Activated CD4-positive, alpha-beta T cell treated with anti-CD3 and anti-CD28 coated beads for 48 hours (primary cell): Measurements from ENCODE around the gene SFXN4.
"Not testable (repeated sequence)": the region's sequence is repeated elsewhere in the genome, so short reads cannot be mapped to it uniquely, and the experiment has no call there.

ENCODE experiments used
- DNase-seq: peaks from one replicate; pipeline ENCODE4 v3.0.0-alpha.2; 2020

Gene SFXN4

DNA sequence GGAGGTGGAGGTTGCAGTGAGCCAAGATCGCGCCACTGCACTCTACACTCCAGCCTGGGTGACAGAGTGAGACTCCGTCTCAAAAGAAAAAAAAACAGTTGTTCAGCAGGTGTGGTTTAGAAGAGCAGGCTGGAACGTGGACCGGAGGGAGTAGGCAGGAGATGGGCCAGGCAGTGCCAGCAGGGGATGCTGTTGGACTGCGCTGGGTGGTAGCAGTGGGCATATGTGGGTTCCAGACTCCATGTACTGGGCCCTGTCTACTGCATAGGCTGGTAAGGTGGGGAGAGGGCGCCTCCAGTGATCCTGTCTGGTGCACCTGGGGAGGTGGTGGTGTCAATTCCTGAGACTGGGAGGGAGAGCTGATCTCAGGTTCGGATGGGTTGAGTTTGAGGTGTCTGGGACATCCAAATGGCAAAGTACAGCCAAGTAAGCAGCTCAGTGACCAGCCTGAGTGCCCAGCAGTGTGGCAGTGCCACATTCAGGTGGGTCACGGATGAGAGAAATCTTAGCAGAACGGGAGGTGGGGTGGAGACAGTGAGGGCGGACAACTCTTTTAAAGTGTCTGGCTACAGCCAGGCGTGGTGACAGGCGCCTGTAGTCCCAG is 25.9 kb downstream of the SFXN4 start:
- DNase-seq: peak; percentile 61

DNA sequence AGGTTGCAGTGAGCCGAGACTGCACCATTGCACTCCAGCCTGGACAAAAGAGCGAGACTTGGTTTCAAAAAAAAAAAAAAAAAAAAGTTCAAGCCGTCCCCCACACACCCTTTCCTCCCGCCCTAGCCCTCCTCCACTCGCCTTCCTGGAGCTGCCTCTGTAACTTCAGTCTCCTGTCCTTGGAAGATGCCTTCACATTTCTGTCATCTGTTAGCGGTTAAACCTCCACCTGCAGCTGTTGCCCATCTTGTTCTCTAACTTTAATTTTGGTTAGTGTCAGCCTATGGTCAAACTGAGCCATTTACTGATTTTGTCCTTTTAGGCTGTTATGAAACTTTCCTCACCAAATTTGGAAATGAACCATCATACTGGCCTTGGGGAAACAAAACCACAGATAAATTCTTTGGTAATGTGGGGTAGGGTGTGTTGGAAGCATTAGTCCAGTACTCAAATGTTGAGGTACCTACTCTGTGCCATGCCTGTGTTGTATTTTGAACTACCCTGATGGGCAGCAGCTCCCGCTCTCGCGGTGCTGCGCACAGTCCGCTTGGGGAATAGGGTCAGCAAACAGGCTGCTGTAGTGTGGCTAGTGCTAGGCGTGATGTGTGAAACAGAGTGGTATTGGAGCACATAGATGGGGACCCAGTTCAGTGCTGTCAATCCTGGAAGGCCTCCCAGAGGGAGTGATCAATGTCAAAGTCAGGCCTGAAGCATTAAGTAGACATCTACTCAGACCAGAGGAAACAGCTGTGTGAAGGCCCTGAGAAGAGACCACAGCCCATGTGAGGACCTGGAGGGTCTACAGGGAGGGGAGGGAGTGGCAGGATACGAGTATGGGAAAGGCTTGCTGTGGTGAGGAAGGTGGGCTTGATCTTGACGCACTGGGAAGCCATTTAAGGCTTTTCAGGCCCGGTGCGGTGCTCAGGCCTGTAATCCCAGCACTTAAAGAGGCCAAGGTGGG is 26.9 kb downstream of the SFXN4 start:
- no peak for DNase-seq

DNA sequence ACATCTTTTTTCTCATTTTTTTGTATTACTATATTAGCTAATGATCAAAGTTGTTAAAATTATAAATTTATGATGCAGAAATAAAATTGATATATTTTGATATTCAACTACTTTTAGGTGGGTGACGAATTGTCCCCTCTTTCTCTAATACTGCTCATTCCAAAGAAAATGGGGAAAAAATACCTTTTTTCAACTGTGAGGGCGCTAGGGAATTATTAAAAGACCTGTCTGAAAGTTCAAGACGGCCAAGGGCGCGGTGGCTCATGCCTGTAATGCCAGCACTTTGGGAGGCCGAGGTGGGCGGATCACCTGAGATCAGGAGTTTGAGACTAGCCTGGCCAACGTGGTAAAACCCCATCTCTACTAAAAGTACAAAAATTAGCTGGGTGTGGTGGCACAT is 27.6 kb downstream of the SFXN4 start:
- DNase-seq: not testable (repeated sequence)

DNA sequence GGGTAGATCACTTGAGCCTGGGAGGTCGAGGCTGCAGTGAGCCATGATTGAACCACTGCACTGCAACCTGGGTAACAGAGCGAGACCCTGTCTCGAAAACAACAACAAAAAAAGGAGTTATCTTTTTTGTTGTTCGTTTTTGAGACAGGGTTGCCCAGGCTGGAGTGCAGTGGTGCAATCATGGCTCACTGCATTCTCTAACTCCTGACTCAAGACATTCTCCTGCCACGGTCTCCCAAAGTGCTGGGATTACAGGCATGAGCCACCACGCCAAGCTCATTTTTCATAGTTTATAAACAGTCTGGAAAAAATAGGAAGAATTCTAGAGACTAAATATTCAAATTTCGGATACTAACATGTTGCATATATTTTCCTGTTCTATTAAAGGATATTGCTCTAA is 29.4 kb downstream of the SFXN4 start:
- no peak for DNase-seq

DNA sequence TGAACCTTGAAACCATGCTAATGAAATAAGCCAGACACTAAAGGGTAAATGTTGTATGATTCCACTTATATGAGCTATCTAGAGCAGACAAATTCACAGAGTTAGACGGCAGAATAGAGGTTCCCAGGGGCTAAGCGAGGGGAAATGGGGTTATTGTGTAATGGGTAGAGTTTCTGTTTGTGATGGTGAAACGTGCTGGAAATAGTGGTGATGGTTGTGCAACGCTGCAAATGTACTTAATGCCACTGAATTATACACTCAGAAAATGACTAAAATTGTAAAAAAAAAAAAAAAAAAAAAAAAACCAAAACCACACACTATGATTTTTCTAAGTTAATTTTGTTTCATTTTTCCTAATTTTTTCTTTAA is 30.0 kb downstream of the SFXN4 start:
- peak; percentile 27 for DNase-seq

DNA sequence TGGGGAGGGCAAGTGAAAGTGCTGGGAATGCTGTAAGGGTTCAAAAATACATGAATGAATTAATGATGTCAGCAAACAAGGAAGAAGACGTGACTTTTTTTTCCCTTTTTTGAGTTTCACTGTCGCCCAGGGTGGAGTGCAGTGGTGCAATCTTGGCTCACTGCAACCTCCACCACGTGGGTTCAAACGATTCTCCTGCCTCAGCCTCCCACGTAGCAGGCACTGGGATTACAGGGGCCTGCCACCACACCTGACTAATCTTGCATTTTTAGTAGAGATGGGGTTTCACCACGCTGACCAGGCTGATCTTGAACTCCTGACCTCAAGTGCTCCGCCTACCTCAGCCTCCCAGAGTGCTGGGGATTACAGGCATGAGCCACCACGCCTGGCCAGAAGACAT is 31.6 kb downstream of the SFXN4 start:
- DNase-seq: peak; percentile 69

DNA sequence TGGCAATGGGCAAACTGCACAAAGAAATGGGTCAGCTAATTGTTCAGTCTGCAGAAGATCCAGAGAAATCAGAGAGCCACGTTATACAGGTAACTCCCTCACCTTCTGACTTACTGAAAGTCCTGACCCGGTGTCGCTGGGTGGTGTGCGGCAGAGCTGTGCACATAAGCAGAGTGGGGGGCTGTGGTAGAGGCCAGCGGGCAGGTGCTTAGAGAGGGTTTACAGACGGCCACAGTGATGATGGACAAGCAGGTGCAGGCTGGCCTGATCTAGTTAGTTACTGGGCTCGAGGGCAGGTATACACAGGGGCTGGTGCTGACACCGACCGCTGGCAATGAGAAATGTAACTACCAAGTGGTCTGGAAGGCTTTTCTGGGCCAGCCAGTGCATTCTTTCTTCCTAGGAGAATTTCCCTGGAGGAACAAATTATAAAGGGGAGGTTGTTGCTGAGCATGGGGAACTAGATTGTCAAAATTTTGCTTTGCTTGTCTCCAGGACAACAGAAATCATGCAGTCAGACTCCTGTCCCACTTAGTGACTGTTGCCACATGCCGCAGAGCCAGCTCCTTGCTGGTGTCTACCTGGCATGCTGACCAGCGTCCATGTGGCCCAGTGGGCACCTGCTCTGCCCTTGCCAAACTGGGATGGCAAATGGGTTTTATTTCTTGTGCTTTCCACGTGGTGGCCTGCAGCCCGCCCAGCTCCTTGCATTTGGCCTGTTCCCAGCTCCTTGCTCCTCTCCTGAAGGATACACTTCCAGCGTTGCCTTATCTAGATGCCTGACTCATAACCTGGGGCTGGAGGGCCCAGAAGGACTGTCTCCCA is 32.8 kb downstream of the SFXN4 start:
- no peak for DNase-seq

DNA sequence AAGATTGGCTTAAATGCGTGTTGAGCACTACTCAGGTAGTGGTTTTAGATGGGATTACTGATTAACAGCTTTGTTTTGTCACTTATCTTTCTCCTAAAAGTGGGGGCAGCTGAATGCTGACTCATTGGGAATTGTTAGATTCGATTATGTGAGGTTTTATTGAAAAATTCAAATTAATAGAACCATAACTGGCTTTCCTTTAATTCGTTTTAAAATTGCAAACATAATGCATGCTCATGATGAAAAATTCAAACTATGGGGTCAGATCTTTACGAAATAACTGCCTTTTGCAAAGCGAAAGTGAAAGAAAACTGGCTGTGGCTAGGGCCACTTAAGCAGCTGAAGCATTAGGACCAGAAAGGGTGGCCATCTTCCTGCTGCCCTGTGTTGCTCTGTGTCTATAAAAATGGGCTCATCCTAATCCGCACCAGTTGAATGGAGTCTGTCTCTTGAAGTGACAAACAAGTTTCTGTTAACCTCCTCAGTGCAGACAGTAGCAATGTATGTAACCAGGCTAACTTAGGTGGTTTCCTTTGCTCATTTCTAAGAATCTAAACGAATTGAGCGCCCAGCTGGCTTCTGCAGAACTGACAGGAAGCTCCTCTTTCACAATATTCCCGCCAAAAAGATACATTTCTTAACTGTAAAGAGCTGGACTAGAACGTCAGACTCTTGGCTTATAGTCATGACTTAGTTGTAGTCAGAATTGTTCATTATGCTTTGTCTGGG is 33.8 kb downstream of the SFXN4 start:
- DNase-seq: peak; percentile 68

DNA sequence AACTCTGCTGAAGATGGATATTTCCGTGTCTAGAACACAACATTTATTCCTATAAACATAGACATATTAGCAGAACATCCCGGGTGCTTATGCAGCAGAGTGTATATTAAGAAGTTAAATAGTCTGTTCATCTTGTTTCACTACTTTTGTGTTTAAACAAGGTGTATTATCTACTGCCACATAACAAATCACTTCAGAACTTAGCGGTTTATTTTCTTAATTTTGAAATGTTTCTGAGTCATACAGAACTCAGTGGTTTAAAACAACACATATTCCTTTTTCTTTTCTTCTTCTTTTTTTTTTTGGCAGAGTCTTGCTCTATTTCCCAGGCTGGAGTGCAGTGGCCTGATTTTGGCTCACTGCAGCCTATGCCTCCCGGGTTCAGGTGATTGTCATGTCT is 35.8 kb downstream of the SFXN4 start:
- DNase-seq: no peak

DNA sequence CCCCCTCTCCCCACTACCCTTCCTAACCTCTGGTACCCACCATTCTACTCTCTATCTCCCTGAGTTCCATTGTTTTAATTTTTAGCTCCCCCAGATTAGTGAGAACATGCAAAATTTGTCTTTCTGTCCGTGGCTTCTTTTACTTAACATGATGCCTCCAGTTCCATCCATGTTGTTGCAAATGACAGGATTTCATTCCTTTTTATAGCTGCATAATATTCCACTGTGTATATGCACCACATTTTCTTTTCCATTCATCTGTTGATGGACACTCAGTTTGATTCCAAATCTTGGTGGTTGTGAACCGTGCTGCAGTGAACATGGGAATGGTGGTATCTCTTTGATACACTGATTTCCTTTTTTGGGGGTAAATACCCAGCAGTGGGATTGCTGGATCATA is 39.6 kb downstream of the SFXN4 start:
- DNase-seq: no peak

DNA sequence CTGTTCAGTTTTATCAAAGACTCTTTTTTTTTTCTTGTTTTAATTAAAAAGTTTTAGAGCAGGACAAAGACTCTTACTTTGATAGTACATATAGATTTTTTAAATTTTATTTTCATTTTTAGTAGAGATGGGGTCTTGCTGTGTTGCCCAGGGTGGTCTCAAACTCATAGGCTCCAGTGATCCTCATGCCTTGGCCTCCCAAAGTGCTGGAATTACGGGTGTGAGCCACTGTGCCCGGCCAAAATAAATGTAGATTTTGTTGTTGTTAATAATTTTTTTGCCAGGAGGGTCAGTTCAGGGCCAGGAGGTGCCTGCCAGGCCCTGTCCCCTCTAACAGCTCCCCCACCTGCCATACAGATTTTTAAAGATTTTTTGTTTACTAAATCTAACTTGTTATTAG is 44.6 kb downstream of the SFXN4 start:
- DNase-seq: no peak

DNA sequence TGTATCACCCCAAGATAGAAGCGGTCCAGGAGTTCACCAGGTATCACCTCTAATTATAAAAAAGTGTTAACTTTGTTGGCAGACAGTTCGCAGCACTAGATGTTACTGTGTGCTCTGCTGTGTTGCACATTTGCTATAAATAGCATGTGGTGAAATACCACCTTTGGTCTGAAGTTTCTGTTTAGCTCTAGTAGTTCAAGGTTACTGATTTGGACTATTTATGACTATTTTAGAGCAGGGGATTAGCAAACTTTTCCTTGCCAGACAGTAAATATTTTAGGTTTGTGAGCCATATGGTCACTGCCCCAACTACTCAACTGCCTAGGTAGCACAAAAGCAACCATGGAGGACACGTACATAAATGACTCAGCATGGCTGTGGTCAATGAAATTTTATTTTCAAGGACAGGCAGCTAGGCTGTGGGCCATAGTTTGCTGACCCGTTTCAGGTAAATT is 45.1 kb downstream of the SFXN4 start:
- DNase-seq: no peak

DNA sequence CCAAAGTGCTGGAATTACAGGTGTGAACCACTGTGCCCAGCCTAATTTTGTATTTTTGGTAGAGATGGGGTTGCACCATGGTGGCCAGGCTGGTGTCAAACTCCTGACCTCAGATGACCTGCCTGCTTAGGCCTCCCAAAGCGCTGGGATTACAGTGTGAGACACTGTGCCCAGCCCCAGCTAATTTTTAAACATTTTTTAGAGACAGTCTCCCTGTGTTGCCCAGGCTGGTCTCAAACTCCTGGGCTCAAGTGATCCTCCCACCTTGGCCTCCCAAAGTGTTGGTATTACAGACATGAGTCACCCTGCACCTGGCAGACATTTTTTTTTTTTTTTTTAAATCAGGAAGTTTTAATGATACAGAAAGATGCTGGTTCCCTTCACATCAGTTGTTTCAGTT is 46.1 kb downstream of the SFXN4 start:
- no peak for DNase-seq

DNA sequence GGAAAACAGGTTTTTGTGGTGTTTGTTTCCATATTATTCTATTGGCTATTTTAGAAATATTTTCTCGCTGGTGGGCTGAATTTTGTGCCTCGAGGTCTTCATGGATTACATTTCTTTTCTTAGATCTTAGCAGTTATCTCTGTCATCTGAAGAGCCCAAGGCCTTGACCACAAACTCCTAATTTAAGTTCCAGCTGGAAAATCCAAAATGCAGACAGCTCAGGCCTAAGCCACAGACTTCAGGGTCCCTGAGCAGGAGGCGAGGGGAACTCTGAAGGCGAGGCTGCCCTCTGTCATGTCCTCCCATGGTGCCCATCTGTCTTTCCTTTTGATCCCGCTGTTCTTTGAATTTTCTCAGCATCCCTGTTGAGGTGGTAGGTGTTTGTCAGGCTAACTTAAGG is 47.3 kb downstream of the SFXN4 start:
- no peak for DNase-seq

DNA sequence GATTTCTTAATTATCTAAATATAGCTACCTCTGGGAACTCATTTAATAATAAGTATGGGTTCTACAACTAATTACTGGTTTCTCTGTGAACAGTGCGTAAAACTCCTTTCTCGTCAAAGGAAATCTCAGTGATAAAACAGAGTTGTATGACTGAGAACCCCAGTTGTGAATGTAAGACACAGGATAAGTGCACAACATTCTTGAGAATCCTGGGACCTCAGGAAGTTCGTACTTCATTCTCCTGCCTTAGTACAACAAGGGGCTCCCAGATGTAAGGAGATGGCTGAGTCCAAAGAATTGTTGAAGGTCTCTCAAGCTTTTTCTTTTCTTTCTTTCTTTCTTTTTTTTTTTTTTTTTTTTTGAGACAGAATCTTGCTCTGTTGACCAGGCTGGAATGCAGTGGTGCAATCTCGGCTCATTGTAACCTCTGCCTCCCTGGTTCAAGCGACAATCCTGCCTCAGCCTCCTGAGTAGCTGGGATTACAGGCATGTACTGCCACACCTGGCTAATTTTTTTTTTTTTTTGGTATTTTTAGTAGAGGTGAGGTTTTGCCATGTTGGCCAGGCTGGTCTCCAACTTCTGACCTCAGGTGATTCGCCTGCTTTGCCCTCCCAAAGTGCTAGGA is 49.1 kb downstream of the SFXN4 start:
- no peak for DNase-seq

DNA sequence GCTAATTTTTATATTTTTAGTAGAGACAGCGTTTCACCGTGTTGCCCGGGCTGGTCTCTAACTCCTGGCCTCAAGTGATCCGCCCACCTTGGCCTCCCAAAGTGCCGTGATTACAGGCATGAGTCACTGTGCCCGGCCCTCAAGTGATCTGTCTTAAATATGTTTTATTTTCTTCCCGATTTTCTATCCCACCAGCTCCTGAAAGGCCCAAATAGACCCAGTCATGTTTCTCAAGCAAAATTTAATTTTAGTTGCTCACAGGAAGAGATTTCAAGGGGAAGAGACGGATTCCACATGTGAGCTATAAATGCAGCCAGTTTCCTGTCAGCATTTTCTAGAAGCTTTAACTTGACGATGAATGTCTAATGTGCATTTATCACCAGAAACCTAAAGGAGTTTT is 49.6 kb downstream of the SFXN4 start:
- DNase-seq: no peak

DNA sequence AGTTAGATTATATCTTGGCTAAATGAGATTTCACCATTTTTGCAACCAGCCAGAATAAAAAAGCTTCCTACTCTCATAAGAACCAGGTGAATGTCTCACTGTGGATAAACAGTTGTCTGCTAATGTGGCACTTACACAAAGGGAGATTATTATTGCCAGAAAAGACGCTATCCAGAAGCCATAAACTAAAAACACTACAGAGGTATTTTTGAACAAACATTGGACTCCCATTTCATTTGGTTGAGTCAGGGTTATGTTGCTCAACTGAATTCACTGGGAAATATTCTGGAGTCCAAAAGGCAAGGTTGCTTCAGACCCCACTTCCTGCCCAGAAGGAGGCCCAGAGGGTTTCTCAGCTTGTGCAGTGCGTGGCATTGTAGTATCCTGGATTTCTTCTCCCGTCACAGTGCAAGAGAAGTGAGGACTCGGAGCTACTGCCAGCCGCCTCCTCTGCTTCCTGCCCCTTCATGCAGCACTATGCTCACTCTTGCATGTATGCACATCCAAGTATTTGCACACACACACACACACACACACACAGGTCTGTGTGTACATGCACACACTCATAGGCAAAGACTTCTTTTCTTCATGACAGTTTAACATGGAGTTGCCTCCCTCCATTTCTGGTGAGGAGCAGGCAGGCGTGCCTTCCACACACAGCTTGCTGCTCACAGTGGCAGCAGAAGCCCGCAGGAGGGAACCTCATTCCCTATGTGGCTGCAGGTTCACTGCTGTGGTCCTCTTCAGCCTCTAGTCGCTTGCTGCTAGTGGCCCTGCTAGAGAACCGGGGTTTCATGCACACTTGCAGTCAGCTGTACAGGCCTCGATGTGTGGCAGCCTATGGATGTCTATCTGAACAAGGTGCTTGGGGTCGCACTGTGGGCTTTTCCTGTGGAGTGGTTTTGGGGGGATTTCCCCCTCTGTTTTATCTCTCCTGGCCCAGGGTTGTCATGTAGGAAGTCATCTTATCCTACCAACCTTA is 51.5 kb downstream of the SFXN4 start:
- DNase-seq: no peak

DNA sequence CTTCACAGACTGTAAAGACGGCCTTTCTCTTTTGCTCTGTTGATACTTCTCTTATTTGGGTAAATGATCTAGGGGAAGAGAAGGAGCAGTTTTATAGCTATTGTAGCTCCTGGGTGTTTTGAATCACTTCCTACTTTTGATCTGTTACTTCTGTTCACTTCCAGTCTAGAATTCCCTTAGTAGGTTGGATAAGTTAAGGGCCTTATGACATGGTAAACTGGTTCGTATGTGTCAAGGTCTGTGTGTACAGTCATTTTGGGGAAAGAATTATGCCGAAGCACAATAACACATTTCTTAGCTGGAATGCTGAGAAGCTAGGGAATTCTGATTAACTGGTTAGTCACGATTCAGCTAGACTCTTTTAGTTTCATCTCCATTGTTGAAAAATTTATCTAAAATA is 53.5 kb downstream of the SFXN4 start:
- no peak for DNase-seq

DNA sequence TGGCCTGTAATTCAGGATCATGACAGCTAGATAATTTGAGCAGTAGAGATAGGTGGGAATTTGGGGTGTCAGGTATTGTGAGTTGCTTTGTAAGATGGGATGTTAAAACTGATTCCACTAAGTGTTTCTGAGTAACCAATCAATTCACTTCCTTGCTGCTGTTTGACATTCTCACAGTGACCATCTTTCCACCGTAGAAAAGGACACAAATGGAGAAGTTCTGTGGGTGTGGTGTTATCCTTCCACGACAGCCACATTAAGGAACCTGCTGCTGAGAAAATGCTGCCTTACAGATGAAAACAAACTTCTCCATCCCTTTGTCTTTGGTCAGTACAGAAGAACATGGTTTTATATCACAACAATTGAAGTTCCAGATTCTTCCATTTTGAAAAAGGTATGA is 57.7 kb downstream of the SFXN4 start:
- DNase-seq: not testable (repeated sequence)

DNA sequence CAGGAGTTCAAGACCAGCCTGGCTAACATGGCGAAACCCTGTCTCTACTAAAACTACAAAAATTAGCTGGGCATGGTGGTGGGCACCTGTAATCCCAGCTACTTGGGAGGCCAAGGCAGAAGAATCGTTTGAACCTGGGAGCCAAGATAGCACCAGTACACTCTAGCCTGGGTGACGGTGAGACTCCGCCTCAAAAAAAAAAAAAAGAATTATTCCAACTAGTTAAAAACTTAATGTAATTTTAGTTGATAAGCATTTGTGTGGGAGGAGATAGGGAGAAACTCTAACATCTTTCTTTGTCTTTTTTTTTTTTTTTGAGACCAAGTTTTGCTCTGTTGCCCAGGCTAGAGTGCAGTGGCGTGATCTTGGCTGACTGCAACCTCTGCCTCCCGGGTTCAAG is 58.4 kb downstream of the SFXN4 start:
- not testable (repeated sequence) for DNase-seq

DNA sequence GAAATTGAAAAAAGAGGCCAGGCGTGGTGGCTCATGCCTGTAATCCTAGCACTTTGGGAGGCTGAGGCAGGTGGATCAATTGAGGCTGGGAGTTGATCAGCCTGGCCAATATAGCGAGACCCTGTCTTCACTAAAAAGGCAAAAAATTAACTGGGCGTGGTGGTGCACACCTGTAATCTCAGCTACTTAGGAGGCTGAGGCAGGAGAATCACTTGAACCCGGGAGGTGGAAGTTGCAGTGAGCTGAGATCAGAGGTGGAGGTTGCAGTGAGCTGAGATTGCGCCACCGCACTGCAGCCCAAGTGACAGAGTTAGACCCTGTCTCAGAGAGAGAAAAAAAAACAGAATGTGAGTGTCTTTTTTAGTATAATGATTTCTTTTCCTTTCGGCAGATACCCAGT is 59.6 kb downstream of the SFXN4 start:
- DNase-seq: not testable (repeated sequence)
